OCI-LY1 (cell line): ENCODE data around the gene B4GALT2.

Experiments used
- H2AFZ ChIP-seq: fragments of 200-600 bp; sonication (generic), shearing (Covaris generic); 2 replicates; pipeline ENCODE4 v1.6.0; 2014; ENCODE audit warnings: antibody characterized with exemption, mild to moderate bottlenecking, low read length
- H3F3A ChIP-seq: fragments of 200-600 bp; sonication (generic), shearing (Covaris generic); 2 replicates; pipeline ENCODE4 v1.6.0; 2014; ENCODE audit warnings: mild to moderate bottlenecking, antibody characterized with exemption, low read length, moderate library complexity; ENCODE audit not compliant: insufficient read depth
- H3K27ac ChIP-seq: fragments of 200-600 bp; sonication (generic); 2 replicates; pipeline ENCODE4 v1.5.1; 2014; ENCODE audit warnings: low read length, mixed run types, mild to moderate bottlenecking, low read depth; ENCODE audit not compliant: poor library complexity, severe bottlenecking
- H3K27me3 ChIP-seq: fragments of 200-600 bp; sonication (generic); 2 replicates; pipeline ENCODE4 v1.6.0; 2014; ENCODE audit warnings: antibody characterized with exemption, mild to moderate bottlenecking, low read length, moderate library complexity; ENCODE audit not compliant: insufficient read depth
- H3K36me3 ChIP-seq: fragments of 200-600 bp; sonication (generic); 2 replicates; pipeline ENCODE4 v1.6.1; 2014; ENCODE audit warnings: mild to moderate bottlenecking, antibody characterized with exemption, low read length, moderate library complexity, mixed read lengths; ENCODE audit not compliant: insufficient read depth
- H3K4me1 ChIP-seq: fragments of 200-600 bp; sonication (generic); 2 replicates; pipeline ENCODE4 v1.5.1; 2014; ENCODE audit warnings: mild to moderate bottlenecking, low read length, moderate library complexity; ENCODE audit not compliant: insufficient read depth, severe bottlenecking
- H3K4me2 ChIP-seq: fragments of 200-600 bp; sonication (generic), shearing (Covaris generic); 2 replicates; pipeline ENCODE4 v1.6.1; 2014; ENCODE audit warnings: low read length
- H3K4me3 ChIP-seq: fragments of 200-600 bp; sonication (generic); 2 replicates; pipeline ENCODE4 v1.5.1; 2014; ENCODE audit warnings: low read length, low read depth, mild to moderate bottlenecking, mixed read lengths; ENCODE audit not compliant: poor library complexity, severe bottlenecking
- H3K79me2 ChIP-seq: fragments of 200-600 bp; shearing (Covaris generic); 2 replicates; pipeline ENCODE4 v1.6.1; 2016; ENCODE audit warnings: mixed run types, low read length, mixed read lengths; ENCODE audit not compliant: insufficient read depth
- H3K9ac ChIP-seq: fragments of 200-600 bp; sonication (generic), shearing (Covaris generic); 2 replicates; pipeline ENCODE4 v1.6.1; 2014; ENCODE audit warnings: mild to moderate bottlenecking, low read length, mixed read lengths
- H3K9me2 ChIP-seq: fragments of 200-600 bp; sonication (generic), shearing (Covaris generic); 2 replicates; pipeline ENCODE4 v1.6.1; 2014; ENCODE audit warnings: low read depth, mild to moderate bottlenecking, low read length, mixed read lengths
- H3K9me3 ChIP-seq: fragments of 200-600 bp; shearing (Covaris generic); 2 replicates; pipeline ENCODE4 v1.6.1; 2014; ENCODE audit warnings: low read length, mixed read lengths
- H4K20me1 ChIP-seq: fragments of 200-600 bp; sonication (generic), shearing (Covaris generic); 2 replicates; pipeline ENCODE4 v1.6.0; 2016; ENCODE audit warnings: mild to moderate bottlenecking, low read length; ENCODE audit not compliant: insufficient read depth
- CTCF ChIP-seq: fragments of 200-600 bp; sonication (generic), shearing (Covaris generic); IDR thresholded peaks from 2 replicates; pipeline ENCODE4 v1.5.1; 2017; ENCODE audit warnings: mild to moderate bottlenecking, antibody characterized with exemption, low read length, moderate library complexity, mixed read lengths
- EZH2 ChIP-seq: fragments of 200-600 bp; sonication (generic), shearing (Covaris generic); IDR thresholded peaks from 2 replicates; pipeline ENCODE4 v1.8.0; 2017; ENCODE audit warnings: borderline replicate concordance, mixed run types, mild to moderate bottlenecking, antibody characterized with exemption, low read length, moderate library complexity, mixed read lengths

B4GALT2 gene

GRCh38 chr1:44029911-44030604, 51.0 kb downstream of the B4GALT2 start:
- TF ChIP-seq CTCF (no peak), EZH2 (no peak)
- H3K27ac ChIP-seq: no peak overlapping the region

GRCh38 chr1:44030605-44031251, 51.7 kb downstream of the B4GALT2 start:
- H2AFZ ChIP-seq: no peak overlapping the region
- TF ChIP-seq CTCF (peak; percentile 42), EZH2 (no peak)
- H3K27ac ChIP-seq: no peak overlapping the region
- peaks cover 22% of the 10 kb centered on the region for H3K4me1 ChIP-seq
- H3K4me2 ChIP-seq: peak overlapping the region; percentile 99
- no peaks in the 10 kb centered on the region for H3K36me3 ChIP-seq
- H3K79me2 ChIP-seq: no peaks in the 10 kb centered on the region
- peak overlapping the region; percentile 66 for H3K9ac ChIP-seq
- H3K4me3 ChIP-seq: peak overlapping the region; percentile 69
- H3K9me3 ChIP-seq: no peaks in the 10 kb centered on the region
- no peaks in the 10 kb centered on the region for H3F3A ChIP-seq
- no peaks in the 10 kb centered on the region for H4K20me1 ChIP-seq
- H3K27me3 ChIP-seq: no peaks in the 10 kb centered on the region
- H3K9me2 ChIP-seq: no peaks in the 10 kb centered on the region

More at GRCh38 chr1:44029911-44030604, 51.0 kb downstream of the B4GALT2 start:
- Histone ChIP-seq H3K27me3 (no peaks in the 10 kb centered on the region), H3K4me1 (peaks cover 29% of the 10 kb centered on the region), H3K4me3 (peak overlapping the region; percentile 69), H3K9me2 (no peaks in the 10 kb centered on the region), H4K20me1 (no peaks in the 10 kb centered on the region), H3K9me3 (no peaks in the 10 kb centered on the region), H3K79me2 (no peaks in the 10 kb centered on the region), H3F3A (no peaks in the 10 kb centered on the region), H2AFZ (peak overlapping the region; percentile 90), H3K36me3 (no peaks in the 10 kb centered on the region), H3K9ac (peak overlapping the region; percentile 66), H3K4me2 (peak overlapping the region; percentile 99)

GRCh38 chr1:44031252-44032169, 52.5 kb downstream of the B4GALT2 start, which contains the start of gene SLC6A9:
Gene SLC6A9, minus strand, starts transcription at chr1:44031462. Its CDS starts 7,185 bp downstream, at chr1:44024277.
- H3F3A ChIP-seq: no peaks in the 10 kb centered on the region

More at GRCh38 chr1:44031252-44032169, 52.5 kb downstream of the B4GALT2 start, which contains the start of gene SLC6A9:
- no peak within 1 kb of the TSS for H2AFZ ChIP-seq
- no peaks in the 10 kb centered on the region for H3K79me2 ChIP-seq
- H3K27ac ChIP-seq: no peak within 1 kb of the TSS
- H3K27me3 ChIP-seq: no peaks in the 10 kb centered on the region
- no peaks in the 10 kb centered on the region for H4K20me1 ChIP-seq
- H3K4me3 ChIP-seq: peak within 1 kb of the TSS; percentile 69
- H3K9me3 ChIP-seq: no peaks in the 10 kb centered on the region
- peak within 1 kb of the TSS; percentile 66 for H3K9ac ChIP-seq
- no peaks in the 10 kb centered on the region for H3K36me3 ChIP-seq
- TF ChIP-seq CTCF (no peak), EZH2 (no peak)
- peaks cover 17% of the 10 kb centered on the region for H3K4me1 ChIP-seq
- H3K9me2 ChIP-seq: no peaks in the 10 kb centered on the region
- H3K4me2 ChIP-seq: peak within 1 kb of the TSS; percentile 99
